ENCODE data around the gene FGF5.

The FGF5 gene

DNA sequence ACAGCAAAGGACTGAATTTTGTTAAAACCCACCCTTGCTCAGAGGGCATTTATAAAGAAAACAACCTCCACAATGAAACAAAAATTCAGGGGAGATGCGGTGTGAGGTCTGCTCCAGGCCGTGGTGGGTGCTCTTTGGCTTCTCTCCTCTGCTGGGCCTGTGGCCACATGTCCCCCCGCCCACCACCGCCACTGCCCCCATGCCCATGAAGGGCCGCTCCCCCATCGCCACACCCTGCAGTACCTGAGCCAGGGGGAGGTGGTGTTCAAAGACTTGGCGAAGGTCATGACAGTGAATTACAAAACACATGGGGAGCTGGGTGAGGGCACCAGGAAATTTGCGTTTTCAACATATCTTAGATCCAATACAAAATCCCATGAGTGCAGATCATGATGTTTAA lies 54.9 kb downstream of the FGF5 start:
- no peak for DNase-seq (ENCODE audit: low spot score)
- in situ Hi-C loops (cut with MboI; ENCODE audit: low sequenced_read_pairs, unreplicated experiment): no loop called here
- TF ChIP-seq, protein P1, sequence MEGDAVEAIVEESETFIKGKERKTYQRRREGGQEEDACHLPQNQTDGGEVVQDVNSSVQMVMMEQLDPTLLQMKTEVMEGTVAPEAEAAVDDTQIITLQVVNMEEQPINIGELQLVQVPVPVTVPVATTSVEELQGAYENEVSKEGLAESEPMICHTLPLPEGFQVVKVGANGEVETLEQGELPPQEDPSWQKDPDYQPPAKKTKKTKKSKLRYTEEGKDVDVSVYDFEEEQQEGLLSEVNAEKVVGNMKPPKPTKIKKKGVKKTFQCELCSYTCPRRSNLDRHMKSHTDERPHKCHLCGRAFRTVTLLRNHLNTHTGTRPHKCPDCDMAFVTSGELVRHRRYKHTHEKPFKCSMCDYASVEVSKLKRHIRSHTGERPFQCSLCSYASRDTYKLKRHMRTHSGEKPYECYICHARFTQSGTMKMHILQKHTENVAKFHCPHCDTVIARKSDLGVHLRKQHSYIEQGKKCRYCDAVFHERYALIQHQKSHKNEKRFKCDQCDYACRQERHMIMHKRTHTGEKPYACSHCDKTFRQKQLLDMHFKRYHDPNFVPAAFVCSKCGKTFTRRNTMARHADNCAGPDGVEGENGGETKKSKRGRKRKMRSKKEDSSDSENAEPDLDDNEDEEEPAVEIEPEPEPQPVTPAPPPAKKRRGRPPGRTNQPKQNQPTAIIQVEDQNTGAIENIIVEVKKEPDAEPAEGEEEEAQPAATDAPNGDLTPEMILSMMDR (IDR thresholded peaks at IDR 0.05; ENCODE audit: borderline replicate concordance, control extremely low read depth, extremely low read depth, insufficient read depth, missing control alignments): no peak

DNA sequence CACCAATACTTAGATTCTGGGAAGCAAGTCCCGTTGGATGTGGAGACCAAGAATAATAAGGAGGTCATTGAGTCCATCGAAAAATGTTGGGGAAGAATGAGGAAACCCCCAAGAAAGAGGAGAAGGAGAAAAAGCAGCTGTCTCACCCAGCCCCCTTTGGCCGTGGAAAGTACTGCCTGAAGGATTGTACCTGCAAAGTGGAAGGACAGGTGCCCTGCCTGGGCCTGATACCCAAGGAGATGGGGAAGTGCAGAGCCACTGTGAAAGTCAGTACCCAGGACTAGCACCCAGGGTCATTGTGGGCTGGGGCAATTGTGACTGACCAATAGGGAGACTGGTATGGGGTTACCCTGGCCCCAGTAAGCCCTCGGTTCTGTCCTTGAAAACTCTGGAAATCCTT lies 55.3 kb downstream of the FGF5 start:
- DNase-seq (ENCODE audit: low spot score): no peak
- in situ Hi-C loops (cut with MboI; ENCODE audit: low sequenced_read_pairs, unreplicated experiment): no loop called here
- TF ChIP-seq, protein P1 (IDR thresholded peaks at IDR 0.05; ENCODE audit: borderline replicate concordance, control extremely low read depth, extremely low read depth, insufficient read depth, missing control alignments): no peak

DNA sequence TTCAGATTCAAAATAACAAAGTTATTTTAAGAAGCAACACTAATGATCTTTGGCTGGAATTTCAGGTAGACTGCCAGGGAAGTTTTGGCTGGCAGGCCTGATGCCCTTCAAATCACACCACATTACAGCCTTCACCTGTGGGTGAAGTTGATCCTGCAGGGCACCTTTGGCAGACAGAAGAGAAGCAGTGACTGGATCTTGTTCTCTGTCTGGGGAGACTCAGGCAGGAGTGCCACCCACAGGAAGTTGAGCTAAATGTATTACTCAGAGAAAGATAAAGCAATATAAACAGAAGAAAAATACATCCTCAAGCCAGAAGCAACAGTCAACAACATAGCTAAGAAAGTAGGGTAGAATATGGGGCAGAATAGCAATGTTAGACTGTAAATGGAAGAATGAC lies 56.3 kb downstream of the FGF5 start:
- no peak for DNase-seq (ENCODE audit: low spot score)
- TF ChIP-seq, protein P1 (IDR thresholded peaks at IDR 0.05; ENCODE audit: borderline replicate concordance, control extremely low read depth, extremely low read depth, insufficient read depth, missing control alignments): no peak
- in situ Hi-C loops (cut with MboI; ENCODE audit: low sequenced_read_pairs, unreplicated experiment): no loop called here

DNA sequence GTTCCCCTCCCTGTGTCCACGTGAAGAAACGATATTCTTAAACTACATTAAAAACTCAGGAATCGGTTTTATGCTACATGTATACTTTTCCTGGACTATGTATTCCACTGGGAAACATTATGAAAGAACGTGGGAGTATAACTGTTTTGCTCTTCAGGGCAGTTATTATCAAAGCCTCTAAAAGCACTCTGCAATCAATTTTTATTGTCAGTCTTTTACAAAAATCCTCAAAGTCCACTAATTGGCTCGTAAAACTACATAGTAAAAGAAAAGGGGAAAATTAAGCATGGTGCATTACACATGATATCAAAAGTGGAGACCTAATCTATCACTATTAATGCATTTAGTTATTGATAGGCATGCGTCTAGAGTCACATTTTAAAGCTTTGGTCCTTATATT lies 57.7 kb downstream of the FGF5 start:
- TF ChIP-seq, protein P1 (IDR thresholded peaks at IDR 0.05; ENCODE audit: borderline replicate concordance, control extremely low read depth, extremely low read depth, insufficient read depth, missing control alignments): no peak
- in situ Hi-C loops (cut with MboI; ENCODE audit: low sequenced_read_pairs, unreplicated experiment): no loop called here
- DNase-seq (ENCODE audit: low spot score): no peak

DNA sequence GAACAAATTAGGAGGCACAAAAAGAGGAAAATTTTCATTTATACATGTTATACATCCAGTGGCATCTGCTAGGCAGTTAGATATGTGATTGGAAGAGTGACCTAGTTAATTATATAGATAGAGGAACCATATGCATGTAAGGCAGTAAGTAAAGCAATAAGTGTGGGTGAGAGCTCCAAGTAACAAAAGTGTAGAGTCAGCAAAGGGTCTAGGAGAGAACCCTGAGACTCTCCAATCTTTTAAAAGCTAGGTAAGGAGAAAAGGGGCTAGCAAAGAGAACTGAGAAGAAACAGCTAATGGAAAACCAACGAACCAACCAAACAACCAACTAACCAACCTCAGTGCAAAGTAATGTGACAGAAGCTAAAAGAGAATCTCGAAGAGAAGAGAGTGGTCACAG lies 65.2 kb downstream of the FGF5 start:
- in situ Hi-C loops (cut with MboI; ENCODE audit: low sequenced_read_pairs, unreplicated experiment): no loop called here
- TF ChIP-seq, protein P1 (IDR thresholded peaks at IDR 0.05; ENCODE audit: borderline replicate concordance, control extremely low read depth, extremely low read depth, insufficient read depth, missing control alignments): no peak

DNA sequence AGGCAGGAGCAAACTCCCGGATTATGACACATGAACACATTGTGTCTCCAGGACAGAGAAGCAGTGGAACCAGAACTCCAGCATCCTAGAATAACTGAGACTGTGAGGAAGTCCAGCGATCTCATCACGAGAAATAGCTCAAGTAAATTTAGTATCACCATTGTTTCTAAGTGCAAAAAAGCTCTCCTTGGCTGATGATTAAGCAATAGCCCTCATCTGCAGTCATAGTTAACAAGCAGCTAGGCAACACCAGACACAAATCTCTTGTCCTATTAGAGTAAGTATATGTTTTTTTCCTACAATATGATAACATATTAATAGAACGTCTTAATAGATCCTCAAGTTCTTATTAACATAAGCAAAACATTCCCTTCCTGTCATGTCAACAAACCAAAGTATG lies 66.7 kb downstream of the FGF5 start:
- in situ Hi-C loops (cut with MboI; ENCODE audit: low sequenced_read_pairs, unreplicated experiment): no loop called here
- TF ChIP-seq, protein P1 (IDR thresholded peaks at IDR 0.05; ENCODE audit: borderline replicate concordance, control extremely low read depth, extremely low read depth, insufficient read depth, missing control alignments): no peak
- no peak for DNase-seq (ENCODE audit: low spot score)

More for the DNA sequence above, 65.2 kb downstream of the FGF5 start:
- no peak for DNase-seq (ENCODE audit: low spot score)

DNA sequence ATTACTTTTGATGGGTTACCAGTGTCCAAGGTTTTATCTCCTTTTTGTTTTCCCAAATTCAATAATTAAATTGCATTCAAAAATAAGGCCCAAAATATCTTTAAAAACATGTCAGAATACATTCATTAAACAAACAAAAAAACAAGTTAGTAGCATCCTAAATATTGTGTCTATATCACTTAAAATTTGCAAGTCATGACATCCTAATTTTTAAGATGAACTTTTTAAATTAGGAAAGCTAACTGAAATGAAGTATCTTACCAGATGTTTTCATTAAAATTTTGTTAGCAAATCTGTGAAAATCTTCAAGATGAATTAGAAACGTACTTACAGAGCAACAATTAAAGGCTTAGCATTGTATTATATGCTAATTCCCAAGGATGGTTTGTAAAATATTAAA lies 68.1 kb downstream of the FGF5 start:
- DNase-seq (ENCODE audit: low spot score): no peak

More for the DNA sequence above, 68.1 kb downstream of the FGF5 start:
- in situ Hi-C loops (cut with MboI; ENCODE audit: low sequenced_read_pairs, unreplicated experiment): no loop called here
- TF ChIP-seq, protein P1 (IDR thresholded peaks at IDR 0.05; ENCODE audit: borderline replicate concordance, control extremely low read depth, extremely low read depth, insufficient read depth, missing control alignments): no peak

Data from GM13976 (cell line).